Ishikawa (cell line): Measurements from ENCODE around the gene MALSU1.

Experiments used
- CEBPB ChIP-seq: IDR thresholded peaks from 2 replicates; pipeline ENCODE4 v1.6.1; 2012
- CREB1 ChIP-seq: IDR thresholded peaks from 2 replicates; pipeline ENCODE4 v1.6.1; 2012; ENCODE audit warnings: low read depth
- EGR1 ChIP-seq: IDR thresholded peaks from 2 replicates; pipeline ENCODE4 v1.6.1; 2012
- EP300 ChIP-seq: IDR thresholded peaks from 2 replicates; pipeline ENCODE4 v1.6.1; 2012; ENCODE audit warnings: borderline replicate concordance
- FOXM1 ChIP-seq: IDR thresholded peaks from 2 replicates; pipeline ENCODE4 v1.6.1; 2012; ENCODE audit warnings: low read depth, borderline replicate concordance
- MAX ChIP-seq: IDR thresholded peaks from 2 replicates; pipeline ENCODE4 v1.6.1; 2012
- NFIC ChIP-seq: IDR thresholded peaks from 2 replicates; pipeline ENCODE4 v1.6.1; 2012
- RAD21 ChIP-seq: IDR thresholded peaks from 2 replicates; pipeline ENCODE4 v1.6.1; 2012; ENCODE audit warnings: low read depth
- REST ChIP-seq: IDR thresholded peaks from 2 replicates; pipeline ENCODE4 v1.6.1; 2012; ENCODE audit warnings: low read depth, mild to moderate bottlenecking
- TAF1 ChIP-seq: IDR thresholded peaks from 2 replicates; pipeline ENCODE4 v1.6.1; 2012; ENCODE audit warnings: low read depth, mild to moderate bottlenecking
- TCF12 ChIP-seq: IDR thresholded peaks from 2 replicates; pipeline ENCODE4 v1.6.1; 2012; ENCODE audit warnings: low read depth
- TEAD4 ChIP-seq: IDR thresholded peaks from 2 replicates; pipeline ENCODE4 v1.6.1; 2012
- YY1 ChIP-seq: IDR thresholded peaks from 2 replicates; pipeline ENCODE4 v1.6.1; 2012; ENCODE audit warnings: low read depth

GRCh38 chr7:23356726-23357125 lies 57.6 kb downstream of the MALSU1 start:
- no peak for TF ChIP-seq CREB1
- TF ChIP-seq REST = no peak
- TF ChIP-seq MAX = no peak
- no peak for TF ChIP-seq FOXM1
- no peak for TF ChIP-seq TAF1
- TF ChIP-seq EP300 = no peak
- TF ChIP-seq CEBPB = no peak
- no peak for TF ChIP-seq TEAD4
- TF ChIP-seq RAD21 = no peak
- no peak for TF ChIP-seq TCF12
- no peak for TF ChIP-seq YY1
- TF ChIP-seq EGR1 = no peak
- TF ChIP-seq NFIC = no peak
